PC-9 (cell line): ENCODE results near the gene PELI1.

Source experiments
- CTCF ChIP-seq: fragments of 200-600 bp; sonication (generic); conservative IDR thresholded peaks from 2 replicates; pipeline ENCODE4 v1.6.1; 2017; ENCODE audit warnings: mixed run types, antibody characterized with exemption, mild to moderate bottlenecking, moderate library complexity
- EZH2 ChIP-seq: fragments of 200-600 bp; sonication (generic); IDR thresholded peaks from 2 replicates; pipeline ENCODE4 v1.8.0; 2017; ENCODE audit warnings: antibody characterized with exemption, low read depth

- TF ChIP-seq CTCF (no peak), EZH2 (no peak)
These were observed 85.0 kb downstream of the PELI1 start for GRCh38 chr2:64059270-64059669.
